ENCODE data around the gene GRM8. TPM values are rescaled to one million over a fixed set of nuclear protein-coding genes. Genes with fewer than 3 reads are reported as not detected.

The GRM8 gene
- total RNA-seq, 1 experiment from 2014 or later = 1.8 TPM

- no peak overlapping the region for H3K4me2 ChIP-seq (ENCODE audit: insufficient read depth, insufficient read length, low read length)
- H3K4ac ChIP-seq (ENCODE audit: low read depth, low read length) = no peak overlapping the region
- no peak overlapping the region for H3K23ac ChIP-seq (ENCODE audit: insufficient read length, low read depth, low read length)
- no peak overlapping the region for H2AK5ac ChIP-seq (ENCODE audit: insufficient read length, low read length)
- no peaks in the 10 kb centered on the region for H3K36me3 Mint-ChIP-seq (ENCODE audit: insufficient read depth in 1 of 3, low read depth in 3 of 3)
- H3K4me1 ChIP-seq (ENCODE audit: insufficient read depth, low read length) = no peaks in the 10 kb centered on the region
- no peaks in the 10 kb centered on the region for H3K27me3 ChIP-seq (ENCODE audit: insufficient read depth, low read length)
- H3K56ac ChIP-seq (ENCODE audit: insufficient read length, low read depth, low read length) = no peak overlapping the region
- no peak overlapping the region for H3K27ac Mint-ChIP-seq
- H3K23me2 ChIP-seq (ENCODE audit: insufficient read length, low read depth, low read length, poor library complexity, severe bottlenecking) = no peaks in the 10 kb centered on the region
- no peaks in the 10 kb centered on the region for H3K9me3 ChIP-seq (ENCODE audit: control insufficient read depth, low read depth, low read length)
- TF ChIP-seq CTCF (conservative IDR thresholded peaks at IDR 0.05) = no peak
- H3K14ac ChIP-seq (ENCODE audit: insufficient read depth, low read length) = no peak overlapping the region
- no peaks in the 10 kb centered on the region for H3K9me3 Mint-ChIP-seq
- no peak overlapping the region for H2BK12ac ChIP-seq (ENCODE audit: insufficient read length, low read depth, low read length)
- no peak overlapping the region for H3K4me3 Mint-ChIP-seq
- no peak overlapping the region for H3T11ph ChIP-seq (ENCODE audit: low read length)
- no peak overlapping the region for H3K27ac ChIP-seq (ENCODE audit: insufficient read length, low read depth, low read length)
- no peak overlapping the region for H4K8ac ChIP-seq (replicated peaks; ENCODE audit: insufficient read length, low read depth, low read length)
- H2BK15ac ChIP-seq (ENCODE audit: low read depth, low read length) = no peak overlapping the region
- no peak overlapping the region for H3K9ac ChIP-seq (ENCODE audit: extremely low read depth, insufficient read length, low read length)
- peaks cover 0 to under 1% of the 10 kb centered on the region in 2 experiments; a peak in 2 of 4 replicates for H3K4me1 Mint-ChIP-seq
- H4K20me1 ChIP-seq (ENCODE audit: control insufficient read depth, insufficient read depth, insufficient read length) = no peaks in the 10 kb centered on the region
- no peak overlapping the region for H4K5ac ChIP-seq (ENCODE audit: insufficient read length, low read depth, low read length)
- H2BK20ac ChIP-seq (ENCODE audit: low read depth, low read length, poor library complexity, severe bottlenecking) = no peak overlapping the region
- no peak overlapping the region for H2AFZ ChIP-seq (ENCODE audit: low read length)
- H2BK5ac ChIP-seq (ENCODE audit: insufficient read length, low read length) = no peak overlapping the region
- H3K79me1 ChIP-seq (ENCODE audit: insufficient read depth, low read depth, low read length, poor library complexity, severe bottlenecking) = no peaks in the 10 kb centered on the region
- no peak overlapping the region for H3K18ac ChIP-seq (ENCODE audit: insufficient read length, low read depth, low read length)
- no peak overlapping the region for H4K91ac ChIP-seq (ENCODE audit: insufficient read length, low read depth, low read length)
- H2BK120ac ChIP-seq (ENCODE audit: low read depth, low read length, poor library complexity, severe bottlenecking) = no peak overlapping the region
- no peaks in the 10 kb centered on the region for H3K79me2 ChIP-seq (ENCODE audit: insufficient read depth, low read length)
- no peaks in the 10 kb centered on the region for H3K27me3 Mint-ChIP-seq (ENCODE audit: low read depth)
- DNase-seq = no peak
- WGBS (ENCODE audit: extremely low coverage, insufficient read length, low lambda C conversion rate) = no CpG with 5 or more reads among the region's 1 CpG
These were observed 757.7 kb downstream of the GRM8 start for GRCh38 chr7:126495001-126495400.

All from H9 (cell line).